Mononuclear cell (primary cell): ENCODE measurements around the gene DLGAP1. TPM values are rescaled to one million over a fixed set of nuclear protein-coding genes. Genes with fewer than 3 reads are reported as not detected.
"Not testable (repeated sequence)": the region's sequence is repeated elsewhere in the genome, so short reads cannot be mapped to it uniquely, and the experiment has no call there.

Experiments
- H3K27me3 ChIP-seq: 2 replicates; pipeline ENCODE4 v1.6.0; 2011; ENCODE audit warnings: low read length, control low read depth; ENCODE audit not compliant: insufficient read depth
- H3K4me1 ChIP-seq: 2 replicates; pipeline ENCODE4 v1.5.1; 2011; ENCODE audit warnings: mild to moderate bottlenecking, low read length, control low read depth; ENCODE audit not compliant: insufficient read depth
- H3K4me3 ChIP-seq: 2 replicates; pipeline ENCODE4 v1.5.1; 2011; ENCODE audit warnings: mild to moderate bottlenecking, low read length, moderate library complexity
- H3K9me3 ChIP-seq: 2 replicates; pipeline ENCODE4 v1.5.1; 2011; ENCODE audit warnings: low read depth, mild to moderate bottlenecking, control low read depth, low read length
- total RNA-seq: library from RNA; depleted of rRNA; stranded (reverse); fragments of >200 nt; gene quantifications from one replicate; pipeline ENCODE4 v1.2.3, GENCODE V29; 2012

DLGAP1 gene
- total RNA-seq, 1 donor = 0.42 TPM

DNA sequence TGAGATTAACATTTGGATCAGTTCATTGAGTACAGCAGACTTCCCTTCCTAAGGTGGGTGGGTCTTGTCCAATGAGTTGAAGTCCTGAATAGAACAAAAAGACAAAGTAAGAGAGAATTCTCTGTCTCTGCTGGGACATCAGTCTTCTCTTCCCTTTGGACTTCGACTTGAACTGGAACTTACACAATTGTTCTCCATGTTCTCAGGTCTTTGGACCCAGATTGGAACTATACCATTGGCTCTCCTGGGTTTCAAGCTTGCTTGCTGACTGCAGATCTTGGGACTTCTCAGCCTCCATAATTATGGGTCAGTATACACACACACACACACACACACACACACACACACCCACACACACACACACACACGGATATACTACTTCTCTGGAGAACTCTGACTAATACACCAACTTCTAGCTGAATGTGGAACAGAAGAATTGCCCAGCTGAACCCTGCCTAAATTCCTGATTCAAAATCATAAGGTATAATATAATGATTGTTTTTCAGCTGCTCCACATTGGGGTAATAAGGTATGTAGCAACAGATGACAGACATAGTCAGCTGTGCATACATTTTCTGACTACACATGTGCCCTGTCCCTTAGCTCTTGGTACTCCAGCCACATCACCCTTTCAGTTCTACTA, 791.1 kb downstream of the DLGAP1 start:
- Histone ChIP-seq H3K4me3 (no peak overlapping the region), H3K4me1 (peaks cover 50% of the 10 kb centered on the region), H3K9me3 (no peaks in the 10 kb centered on the region), H3K27me3 (no peaks in the 10 kb centered on the region)

DNA sequence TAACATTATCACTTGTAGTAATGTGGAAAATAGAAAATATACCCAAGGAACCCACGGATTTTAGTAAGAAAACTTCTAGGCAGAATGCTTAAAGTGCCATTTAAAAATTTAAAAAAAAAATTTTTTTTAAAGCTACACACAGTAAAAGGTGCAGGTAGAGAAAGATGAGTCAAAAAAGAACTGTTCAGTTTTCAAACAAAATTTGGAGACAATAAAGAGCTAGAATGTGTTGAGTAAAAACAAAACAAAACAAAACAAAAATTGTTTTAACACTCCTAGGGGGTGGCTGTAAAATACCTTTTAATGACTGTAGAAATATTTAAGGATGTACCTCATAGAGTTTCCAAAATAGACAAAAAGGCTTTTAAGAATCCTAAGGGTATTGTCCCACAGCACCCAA, 793.1 kb downstream of the DLGAP1 start:
- Histone ChIP-seq H3K4me3 (no peak overlapping the region), H3K9me3 (no peaks in the 10 kb centered on the region), H3K27me3 (no peaks in the 10 kb centered on the region), H3K4me1 (peaks cover 50% of the 10 kb centered on the region)

DNA sequence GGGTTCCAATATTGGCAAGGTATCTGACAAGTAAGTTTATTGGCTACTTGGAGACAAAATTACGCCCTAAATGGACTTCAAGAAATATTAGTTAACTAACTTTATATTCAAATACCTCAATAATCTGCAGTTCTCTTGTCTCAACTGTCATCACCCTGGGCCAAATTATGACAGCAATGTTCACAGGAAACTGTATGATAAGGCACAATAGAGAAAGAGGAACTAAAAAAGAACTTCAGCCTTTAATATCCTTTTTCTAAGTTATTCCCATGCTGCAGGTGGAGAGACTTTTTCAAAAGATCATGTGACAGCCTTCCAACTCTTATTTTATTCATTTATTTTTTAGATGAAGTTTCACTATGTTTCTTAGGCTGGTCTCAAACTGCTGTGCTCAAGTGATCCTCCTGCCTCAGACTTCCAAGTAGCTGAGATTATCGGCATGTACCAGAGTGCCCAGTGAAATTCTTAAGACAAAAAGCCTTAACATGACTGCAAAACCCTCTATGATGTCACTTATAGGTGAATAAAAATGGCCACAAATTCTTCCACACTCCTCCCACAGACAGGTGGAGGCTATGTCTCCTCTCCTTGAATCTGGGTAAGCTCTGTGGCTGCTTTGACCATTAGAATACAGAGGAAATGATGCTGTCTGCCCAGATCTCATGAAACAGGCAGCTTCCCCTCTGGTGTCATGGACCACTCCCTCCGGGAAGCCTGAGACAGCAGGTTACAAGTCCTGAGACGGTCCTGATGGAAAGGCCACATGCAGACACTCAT, 794.2 kb downstream of the DLGAP1 start:
- Histone ChIP-seq H3K9me3 (no peaks in the 10 kb centered on the region), H3K4me3 (no peak overlapping the region), H3K27me3 (no peaks in the 10 kb centered on the region), H3K4me1 (peaks cover 45% of the 10 kb centered on the region)

DNA sequence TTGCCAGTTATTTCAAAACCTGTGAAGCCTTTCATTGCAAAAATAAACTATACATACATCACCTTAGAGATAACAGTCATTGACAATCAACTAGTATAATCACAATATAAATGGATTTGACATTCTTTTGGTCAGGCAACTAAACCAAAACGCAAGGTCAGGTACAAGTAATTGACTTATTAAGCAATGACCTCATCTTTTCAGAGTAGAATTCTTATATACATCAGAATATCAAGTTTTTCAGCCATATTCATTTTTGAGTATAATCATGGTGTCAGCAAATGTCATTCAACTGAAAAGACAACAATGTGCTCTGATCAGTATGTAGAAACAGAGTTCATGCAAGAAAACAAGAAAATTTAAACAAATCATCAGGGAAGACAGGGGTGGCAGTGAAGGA, 796.6 kb downstream of the DLGAP1 start:
- H3K4me1 ChIP-seq = peaks cover 33% of the 10 kb centered on the region
- no peak overlapping the region for H3K4me3 ChIP-seq
- no peaks in the 10 kb centered on the region for H3K9me3 ChIP-seq
- no peaks in the 10 kb centered on the region for H3K27me3 ChIP-seq

DNA sequence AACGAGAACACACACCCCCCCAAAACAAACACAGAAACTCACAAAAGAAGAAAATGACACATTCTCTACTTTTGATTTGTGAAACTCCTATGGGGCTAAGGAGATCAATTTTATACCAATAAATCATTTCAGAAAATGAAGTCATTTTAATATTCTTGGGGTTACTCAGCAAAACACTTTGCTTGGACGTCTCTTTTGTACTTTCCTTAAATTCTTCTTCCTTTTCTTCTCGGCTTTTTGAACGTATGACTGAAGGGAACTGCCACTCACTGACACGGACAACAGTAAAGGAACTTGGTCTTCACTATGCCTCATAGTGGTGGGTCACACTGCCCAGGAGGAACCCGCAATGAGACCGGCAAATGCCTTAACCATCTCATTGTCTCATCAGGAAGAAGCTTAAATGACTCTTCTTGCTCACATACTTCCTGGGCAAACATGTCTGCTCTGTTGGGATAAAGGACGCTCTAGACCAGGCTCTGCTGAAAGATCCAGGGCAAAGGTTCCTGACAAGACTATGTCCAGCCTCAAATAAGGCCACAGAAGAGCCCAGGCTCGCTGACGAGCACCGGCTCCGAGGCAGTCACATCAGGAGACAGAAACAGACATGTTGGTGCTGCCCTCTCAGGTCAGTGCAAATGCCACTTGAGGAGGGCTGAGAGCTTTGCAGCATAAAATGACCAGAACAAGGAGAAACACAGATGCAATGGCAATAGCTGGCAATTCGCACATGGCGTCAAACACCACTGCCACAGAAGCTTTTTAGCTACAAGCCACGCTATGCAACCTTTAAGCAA, 799.7 kb downstream of the DLGAP1 start:
- Histone ChIP-seq H3K27me3 (no peaks in the 10 kb centered on the region), H3K4me1 (peaks cover 33% of the 10 kb centered on the region), H3K4me3 (no peak overlapping the region), H3K9me3 (no peaks in the 10 kb centered on the region)

DNA sequence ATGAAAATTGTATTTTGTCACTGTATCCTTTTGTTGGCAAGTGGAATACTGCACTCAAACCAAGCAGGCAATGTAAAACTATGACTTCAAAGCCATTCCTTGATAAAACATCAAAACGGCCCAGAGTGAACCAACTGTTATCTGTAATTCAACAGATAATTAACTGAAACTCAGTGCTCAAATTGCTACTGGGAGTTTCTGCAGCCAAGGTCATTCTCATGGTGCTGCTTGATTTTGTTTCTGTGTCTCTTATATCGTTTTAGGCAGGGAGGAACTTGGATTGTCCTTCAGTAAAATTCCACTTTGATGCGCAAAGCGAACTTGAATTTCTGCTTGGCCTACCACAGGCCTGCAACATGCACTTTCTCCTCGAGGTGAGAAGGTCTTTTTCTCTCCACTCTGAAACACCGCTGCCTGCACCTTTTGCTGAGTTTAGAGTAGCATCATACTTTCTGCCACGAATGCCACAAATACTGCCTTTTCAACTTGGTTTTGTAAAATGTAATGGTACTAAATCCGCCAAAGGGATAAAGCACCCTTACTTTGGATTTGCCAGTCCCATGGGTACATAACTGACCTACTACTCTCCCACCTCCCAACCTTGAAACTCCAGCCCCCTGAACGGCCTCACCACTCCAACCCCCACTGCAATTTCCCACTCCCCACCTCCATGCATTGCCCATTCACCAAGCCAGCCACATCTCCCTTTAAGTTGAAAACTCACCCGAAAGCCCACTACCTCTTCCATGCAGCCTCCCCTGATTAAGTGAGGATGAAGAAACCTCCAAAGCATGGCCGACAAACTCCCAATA, 800.5 kb downstream of the DLGAP1 start:
- no peaks in the 10 kb centered on the region for H3K27me3 ChIP-seq
- no peaks in the 10 kb centered on the region for H3K9me3 ChIP-seq
- H3K4me1 ChIP-seq = peaks cover 25% of the 10 kb centered on the region
- no peak overlapping the region for H3K4me3 ChIP-seq

DNA sequence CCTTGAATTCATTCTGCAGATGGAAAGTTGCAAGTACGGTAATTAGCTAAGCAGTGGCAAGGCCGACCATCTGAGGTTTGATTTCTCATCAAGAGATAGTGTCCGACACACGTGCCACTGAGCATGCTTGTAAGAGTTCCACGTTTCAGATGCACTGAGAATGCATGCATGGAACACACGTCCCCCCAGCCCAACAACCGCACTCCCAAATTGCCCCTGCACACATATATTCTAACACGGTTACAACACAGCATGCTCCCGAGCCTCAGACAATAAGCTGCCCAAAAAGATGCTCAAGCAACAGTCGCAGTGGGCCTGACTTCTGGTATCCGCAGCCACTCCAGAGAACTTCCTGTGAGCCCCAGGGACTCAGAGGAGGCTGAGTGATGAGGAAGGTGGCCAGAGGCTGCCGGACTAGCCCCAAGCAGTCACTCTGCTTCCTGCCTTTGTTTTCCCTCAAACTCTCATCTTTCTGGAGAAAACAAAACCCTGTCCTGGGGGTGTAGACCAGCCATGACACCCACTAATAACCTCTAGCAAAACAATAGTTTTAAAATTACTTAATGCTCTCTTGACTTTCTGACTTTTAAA, 801.2 kb downstream of the DLGAP1 start:
- H3K9me3 ChIP-seq = no peaks in the 10 kb centered on the region
- H3K4me1 ChIP-seq = peaks cover 19% of the 10 kb centered on the region
- no peak overlapping the region for H3K4me3 ChIP-seq
- H3K27me3 ChIP-seq = no peaks in the 10 kb centered on the region

DNA sequence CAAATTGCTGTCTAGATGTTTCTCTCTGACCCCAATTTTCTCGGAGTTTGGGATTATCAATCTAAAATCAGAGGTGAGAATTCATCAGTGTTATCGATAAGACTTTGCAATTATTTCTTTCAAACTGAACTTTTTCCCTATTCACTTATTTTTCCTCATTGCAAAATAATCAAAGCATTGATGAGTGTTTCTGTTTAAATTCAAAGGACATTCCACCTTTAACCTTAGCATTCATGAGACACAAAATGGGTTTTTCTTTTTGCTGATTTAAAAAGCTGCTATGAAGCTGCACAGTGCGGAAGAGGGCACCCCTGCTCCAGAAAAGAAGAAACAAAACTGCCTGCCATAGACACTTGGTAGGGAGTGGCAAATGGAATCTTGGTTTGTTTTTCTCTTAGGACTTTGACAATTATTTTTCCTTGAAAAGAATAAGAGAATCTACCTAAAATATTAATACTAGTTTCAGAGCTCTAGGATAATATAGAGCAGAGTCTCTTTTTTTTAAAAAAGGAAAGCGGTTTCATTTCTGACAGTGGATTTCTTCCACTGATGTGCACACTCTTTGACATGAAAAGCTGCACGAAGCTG, 801.8 kb downstream of the DLGAP1 start:
- no peak overlapping the region for H3K4me3 ChIP-seq
- no peaks in the 10 kb centered on the region for H3K27me3 ChIP-seq
- H3K4me1 ChIP-seq = peaks cover 19% of the 10 kb centered on the region
- H3K9me3 ChIP-seq = no peaks in the 10 kb centered on the region

DNA sequence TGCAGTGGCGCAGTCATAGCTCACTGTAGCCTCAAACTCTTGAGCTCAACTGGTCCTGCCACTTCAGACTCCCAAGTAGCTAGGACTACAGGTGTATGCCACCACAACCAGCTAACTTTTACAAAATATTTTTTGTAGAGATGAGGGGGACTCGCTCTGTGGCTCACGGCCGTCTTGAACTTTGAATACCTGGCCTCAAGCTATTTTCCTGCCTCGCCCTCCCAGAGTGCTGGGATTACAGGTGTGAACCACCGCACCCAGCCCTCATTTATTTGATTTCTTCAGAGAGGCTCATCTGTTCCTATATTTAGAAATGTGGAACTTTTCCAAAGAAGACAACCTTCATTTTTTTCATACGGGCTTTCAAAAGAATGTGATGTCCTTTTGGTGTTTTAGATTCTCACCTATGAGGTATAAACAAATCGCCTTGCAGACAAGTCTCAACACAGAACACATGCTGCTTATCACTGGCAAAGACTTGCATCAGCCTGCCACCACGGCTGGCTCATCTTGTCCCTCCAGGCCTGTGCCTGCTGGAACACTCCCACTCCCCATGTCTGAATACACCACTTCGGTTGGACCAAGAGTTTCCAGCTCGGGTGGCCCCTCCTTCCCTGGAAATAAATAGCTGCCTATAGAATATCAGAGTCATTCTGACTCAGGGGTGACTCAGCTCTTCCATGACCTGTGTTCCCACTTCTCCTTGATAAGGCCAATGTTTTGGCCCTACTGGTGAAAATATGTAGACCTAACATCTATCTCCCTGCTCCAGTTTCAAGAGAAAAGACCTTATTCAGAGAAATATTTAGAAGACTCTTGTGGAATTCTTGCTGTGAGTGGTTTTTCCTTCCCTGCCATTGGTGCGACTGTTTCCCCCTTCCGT, 802.5 kb downstream of the DLGAP1 start:
- H3K4me1 ChIP-seq = peaks cover 19% of the 10 kb centered on the region
- H3K9me3 ChIP-seq = no peaks in the 10 kb centered on the region
- H3K4me3 ChIP-seq = no peak overlapping the region
- no peaks in the 10 kb centered on the region for H3K27me3 ChIP-seq

DNA sequence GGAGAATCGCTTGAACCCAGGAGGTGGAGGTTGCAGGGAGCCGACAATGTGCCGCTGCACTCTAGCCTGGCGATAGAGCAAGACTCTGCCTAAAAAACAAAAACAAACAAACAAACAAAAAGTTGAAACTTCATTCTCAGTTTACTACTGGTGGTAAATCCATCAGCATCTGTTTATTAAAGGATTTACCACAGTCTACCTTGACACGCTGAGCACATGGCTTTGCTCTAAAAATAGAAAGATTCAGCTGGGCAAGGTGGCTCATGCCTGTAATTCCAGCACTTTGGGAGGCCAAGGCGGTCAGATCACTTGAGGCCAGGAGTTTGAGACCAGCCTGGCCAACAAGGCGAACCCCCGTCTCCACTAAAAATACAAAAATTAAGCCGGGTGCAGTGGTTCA, 803.8 kb downstream of the DLGAP1 start:
- Histone ChIP-seq H3K9me3 (no peaks in the 10 kb centered on the region), H3K4me3 (no peak overlapping the region), H3K27me3 (no peaks in the 10 kb centered on the region), H3K4me1 (peaks cover 19% of the 10 kb centered on the region)

DNA sequence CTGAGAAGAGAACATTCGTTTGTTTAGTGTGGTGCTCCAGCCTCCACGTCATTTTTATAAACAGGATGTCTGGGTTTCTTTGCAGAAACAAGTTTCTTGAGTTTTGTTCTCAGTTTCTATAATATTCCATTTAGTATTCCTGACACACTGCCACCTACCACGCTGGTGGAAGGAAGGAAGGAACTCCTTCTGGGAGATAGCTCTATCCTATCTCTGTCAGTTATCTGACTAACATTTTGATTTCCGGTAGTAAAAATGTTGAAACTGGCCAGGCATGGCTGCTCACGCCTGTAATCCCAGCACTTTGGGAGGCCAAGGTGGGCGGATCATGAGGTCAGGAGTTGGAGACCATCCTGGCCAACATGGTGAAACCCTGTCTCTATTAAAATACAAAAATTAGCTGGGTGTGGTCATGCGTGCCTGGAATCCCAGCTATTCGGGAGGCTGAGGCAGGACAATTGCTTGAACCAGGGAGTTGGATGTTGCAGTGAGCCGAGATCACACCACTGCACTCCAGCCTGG, 804.5 kb downstream of the DLGAP1 start:
- H3K4me3 ChIP-seq, H3K27me3 ChIP-seq, H3K9me3 ChIP-seq: not testable (repeated sequence)
- peaks cover 19% of the 10 kb centered on the region for H3K4me1 ChIP-seq

DNA sequence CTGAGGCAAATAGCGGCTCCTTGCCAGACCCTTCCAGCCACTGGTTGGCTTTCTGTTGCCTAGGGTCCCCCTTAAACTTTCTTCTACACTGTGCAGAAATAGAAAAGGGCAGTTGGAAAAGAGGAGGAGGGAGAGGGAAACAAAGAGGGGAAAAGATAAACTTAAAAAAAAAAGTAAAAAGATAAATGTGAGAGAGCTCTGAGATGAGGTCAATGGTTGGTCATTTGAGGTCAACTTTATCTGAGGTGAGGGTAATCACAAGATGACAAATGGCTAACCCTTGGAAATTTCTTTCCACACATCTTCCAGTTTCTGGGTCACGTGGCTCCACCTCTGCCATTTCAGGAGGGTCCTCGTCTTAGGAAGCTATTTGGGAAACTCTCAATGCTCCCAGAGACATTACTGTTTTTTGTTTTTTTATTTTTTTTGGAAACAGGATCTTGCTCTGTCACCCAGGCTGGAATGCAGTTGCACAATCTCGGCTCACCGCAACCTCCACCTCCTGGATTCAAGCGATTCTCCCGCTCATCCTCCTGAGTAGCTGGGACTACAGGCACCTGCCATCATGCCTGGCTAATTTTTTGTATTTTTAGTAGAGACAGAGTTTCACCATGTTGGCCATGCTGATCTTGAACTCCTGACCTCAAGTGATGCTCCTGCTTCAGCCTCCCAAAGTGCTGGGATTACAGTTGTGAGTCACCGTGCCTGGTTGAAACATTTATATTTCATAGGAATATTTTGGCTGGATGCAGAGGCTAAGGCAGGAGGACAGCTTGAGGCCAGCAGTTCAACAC, 805.3 kb downstream of the DLGAP1 start:
- no peaks in the 10 kb centered on the region for H3K9me3 ChIP-seq
- no peaks in the 10 kb centered on the region for H3K27me3 ChIP-seq
- H3K4me1 ChIP-seq = peaks cover 16% of the 10 kb centered on the region
- no peak overlapping the region for H3K4me3 ChIP-seq
